HFFc6 (cell line): ENCODE measurements around the gene PRPF6. TPM values are rescaled to one million over a fixed set of nuclear protein-coding genes. Genes with fewer than 3 reads are reported as not detected.

Experiments
- DNase-seq: peaks from one replicate; pipeline ENCODE4 v3.0.0-alpha.2; 2018
- H3K27ac Mint-ChIP-seq: 2 replicates; pipeline ENCODE4 v1.8.0; 2020; ENCODE audit warnings: mild to moderate bottlenecking, mixed read lengths
- H3K27me3 Mint-ChIP-seq: 2 replicates; pipeline ENCODE4 v1.8.0; 2021; ENCODE audit warnings: mild to moderate bottlenecking, moderate library complexity, mixed read lengths; ENCODE audit not compliant: insufficient read depth
- H3K36me3 Mint-ChIP-seq: 2 replicates; pipeline ENCODE4 v1.8.0; 2021; ENCODE audit warnings: low read depth, mixed read lengths
- H3K4me1 Mint-ChIP-seq: 2 replicates; pipeline ENCODE4 v1.8.0; 2020; ENCODE audit warnings: low read depth, mixed read lengths
- H3K4me3 Mint-ChIP-seq: 2 replicates; pipeline ENCODE4 v1.8.0; 2020; ENCODE audit warnings: mild to moderate bottlenecking, moderate library complexity, mixed read lengths
- H3K9me3 Mint-ChIP-seq: 2 replicates; pipeline ENCODE4 v1.8.0; 2020; ENCODE audit warnings: mild to moderate bottlenecking, mixed read lengths
- CTCF ChIP-seq: fragments of 200-600 bp; sonication (generic); IDR thresholded peaks from 2 replicates; pipeline ENCODE4 v1.5.0; 2021; ENCODE audit warnings: antibody characterized with exemption, mild to moderate bottlenecking
- total RNA-seq, 6 experiments: library from RNA; stranded (reverse); fragmentation: NEBNext Ultra II Directional; extraction: Animal tissue kit (Norgen Biotek cat#: 25700); gene quantifications; 2 replicates in 1 of 6; 3 replicates in 5 of 6; pipeline ENCODE4 v1.2.3, GENCODE V29; 2021

Gene PRPF6
- total RNA-seq, 6 experiments from 2014 or later: 70.7 to 73.2 (median 72.9) TPM

GRCh38 chr20:64051561-64052325 is 70.8 kb downstream of the PRPF6 start:
- Mint-ChIP-seq H3K4me1 (no peaks in the 10 kb centered on the region), H3K27me3 (peaks cover 7% of the 10 kb centered on the region), H3K27ac (no peak overlapping the region), H3K9me3 (no peaks in the 10 kb centered on the region), H3K4me3 (no peak overlapping the region), H3K36me3 (no peaks in the 10 kb centered on the region)
- no peak for DNase-seq
- TF ChIP-seq CTCF: no peak

- DNase-seq: no peak
- H3K27me3 Mint-ChIP-seq: peaks cover 4% of the 10 kb centered on the region
- no peak overlapping the region for H3K27ac Mint-ChIP-seq
- H3K4me3 Mint-ChIP-seq: no peak overlapping the region
- no peaks in the 10 kb centered on the region for H3K4me1 Mint-ChIP-seq
- TF ChIP-seq CTCF: no peak
- H3K9me3 Mint-ChIP-seq: no peaks in the 10 kb centered on the region
- no peaks in the 10 kb centered on the region for H3K36me3 Mint-ChIP-seq
Observed at GRCh38 chr20:64052326-64052722, 71.4 kb downstream of the PRPF6 start.

GRCh38 chr20:64052987-64053840 is 72.3 kb downstream of the PRPF6 start:
- Mint-ChIP-seq H3K36me3 (no peaks in the 10 kb centered on the region), H3K27me3 (peaks cover 4% of the 10 kb centered on the region), H3K4me3 (no peak overlapping the region), H3K4me1 (peaks cover 3% of the 10 kb centered on the region; the same call in 1 of the 2 replicates), H3K27ac (no peak overlapping the region), H3K9me3 (no peaks in the 10 kb centered on the region)
- no peak for TF ChIP-seq CTCF
- no peak for DNase-seq

- peaks cover 3% of the 10 kb centered on the region for H3K27me3 Mint-ChIP-seq
- peak; percentile 38 for TF ChIP-seq CTCF
- no peak overlapping the region for H3K27ac Mint-ChIP-seq
Observed at GRCh38 chr20:64053841-64054661, 73.1 kb downstream of the PRPF6 start.

GRCh38 chr20:64055396-64055892 is 74.5 kb downstream of the PRPF6 start:
- H3K27me3 Mint-ChIP-seq: peaks cover 5% of the 10 kb centered on the region
- no peak for TF ChIP-seq CTCF
- no peak for DNase-seq
- H3K9me3 Mint-ChIP-seq: no peaks in the 10 kb centered on the region
- H3K36me3 Mint-ChIP-seq: no peaks in the 10 kb centered on the region
- peaks cover 8% of the 10 kb centered on the region; the same call in 1 of the 2 replicates for H3K4me1 Mint-ChIP-seq
- no peak overlapping the region for H3K4me3 Mint-ChIP-seq
- H3K27ac Mint-ChIP-seq: no peak overlapping the region

More at GRCh38 chr20:64053841-64054661, 73.1 kb downstream of the PRPF6 start:
- no peaks in the 10 kb centered on the region for H3K36me3 Mint-ChIP-seq
- H3K4me1 Mint-ChIP-seq: peaks cover 8% of the 10 kb centered on the region; the same call in 1 of the 2 replicates
- no peak overlapping the region for H3K4me3 Mint-ChIP-seq
- H3K9me3 Mint-ChIP-seq: no peaks in the 10 kb centered on the region
- DNase-seq: no peak
